SK-N-SH (cell line): ENCODE results near the gene TGFBR3L. TPM values are rescaled to one million over a fixed set of nuclear protein-coding genes. Genes with fewer than 3 reads are reported as not detected.

Experiments used
- CTCF ChIA-PET: fragments of 300-600, 350-600 bp; formaldehyde crosslinking; extraction: SDS; loops from one replicate; lab custom pipeline; 2021; lab: Yijun Ruan, JAX
- POLR2A ChIA-PET: fragments of 350-600 bp; sonication (Branson Sonifier 250); formaldehyde crosslinking; extraction: SDS; loops from one replicate; lab custom pipeline; 2020; ENCODE audit warnings: antibody characterized with exemption, inconsistent platforms; lab: Yijun Ruan, JAX
- DNase-seq: peaks from one replicate; pipeline ENCODE4 v3.0.0; 2012
- H2AFZ ChIP-seq: fragments of 200-600 bp; sonication (generic); 2 replicates; pipeline ENCODE4 v1.8.1; 2016; ENCODE audit warnings: antibody characterized with exemption, mild to moderate bottlenecking, low read depth
- H3F3A ChIP-seq: fragments of 200-600 bp; sonication (generic); replicated peaks from 2 replicates; pipeline ENCODE3; 2016; ENCODE audit warnings: antibody characterized with exemption, mild to moderate bottlenecking; ENCODE audit not compliant: insufficient read depth
- H3K27ac ChIP-seq, 2 experiments: fragments of 200-500 bp in 1 of 2; fragments of 200-600 bp in 1 of 2; sonication (Bioruptor generic) in 1 of 2; sonication (generic), shearing (Covaris generic) in 1 of 2; 2 replicates each; pipeline versions ENCODE4 v1.5.1 to v1.6.1; 2014 to 2016; ENCODE audit warnings: low read depth in 2 of 2, inconsistent platforms in 1 of 2, low read length in 1 of 2, mild to moderate bottlenecking in 1 of 2, mixed read lengths in 1 of 2
- H3K27me3 ChIP-seq: fragments of 200-600 bp; sonication (generic), shearing (Covaris generic); 2 replicates; pipeline ENCODE4 v1.6.1; 2016; ENCODE audit warnings: mixed run types; ENCODE audit not compliant: insufficient read depth
- H3K36me3 ChIP-seq, 2 experiments: fragments of 200-500 bp in 1 of 2; fragments of 200-600 bp in 1 of 2; sonication (Bioruptor generic) in 1 of 2; sonication (generic) in 1 of 2; replicated peaks in 1 of 2; 2 replicates each; pipeline versions ENCODE3 to v1.5.1; 2014 to 2016; ENCODE audit warnings: low read length in 1 of 2, mild to moderate bottlenecking in 1 of 2; ENCODE audit not compliant: insufficient read depth in 2 of 2, control insufficient read depth in 1 of 2
- H3K4me1 ChIP-seq, 2 experiments: fragments of 200-500 bp in 1 of 2; fragments of 200-600 bp in 1 of 2; sonication (Bioruptor generic) in 1 of 2; sonication (generic), shearing (Covaris generic) in 1 of 2; 2 replicates each; pipeline versions ENCODE4 v1.5.1 to v1.6.1; 2014 to 2016; ENCODE audit warnings: low read depth in 1 of 2, low read length in 1 of 2, mixed run types in 1 of 2; ENCODE audit not compliant: insufficient read depth in 2 of 2, control insufficient read depth in 1 of 2
- H3K4me2 ChIP-seq: fragments of 200-600 bp; sonication (generic), shearing (Covaris generic); 2 replicates; pipeline ENCODE4 v1.6.1; 2017; ENCODE audit warnings: mixed run types
- H3K4me3 ChIP-seq, 2 experiments: fragments of 200-500 bp in 1 of 2; fragments of 200-600 bp in 1 of 2; sonication (Bioruptor generic) in 1 of 2; sonication (generic), shearing (Covaris generic) in 1 of 2; 2 replicates each; pipeline versions ENCODE4 v1.5.1 to v1.8.1; 2014 to 2016; ENCODE audit warnings: low read depth in 2 of 2, inconsistent platforms in 1 of 2, low read length in 1 of 2, mild to moderate bottlenecking in 1 of 2, mixed read lengths in 1 of 2, moderate library complexity in 1 of 2
- H3K79me2 ChIP-seq: fragments of 200-600 bp; sonication (generic); 2 replicates; pipeline ENCODE4 v1.8.1; 2017; ENCODE audit warnings: mild to moderate bottlenecking; ENCODE audit not compliant: insufficient read depth
- H3K9ac ChIP-seq: fragments of 200-600 bp; sonication (generic); 2 replicates; pipeline ENCODE4 v1.6.1; 2017; ENCODE audit warnings: mixed run types
- H3K9me2 ChIP-seq: fragments of 200-600 bp; sonication (generic); 2 replicates; pipeline ENCODE4 v1.6.1; 2017; ENCODE audit warnings: mixed run types
- H3K9me3 ChIP-seq: fragments of 200-600 bp; sonication (generic); 2 replicates; pipeline ENCODE4 v1.6.1; 2017; ENCODE audit warnings: mixed run types, mild to moderate bottlenecking, moderate library complexity
- H4K20me1 ChIP-seq: fragments of 200-600 bp; sonication (generic); 2 replicates; pipeline ENCODE4 v1.6.1; 2017; ENCODE audit warnings: mild to moderate bottlenecking, mixed run types; ENCODE audit not compliant: insufficient read depth
- ELF1 ChIP-seq: IDR thresholded peaks from 2 replicates; pipeline ENCODE4 v1.4.0; 2012
- EP300 ChIP-seq, 2 experiments: IDR thresholded peaks; 2 replicates each; pipeline versions ENCODE4 v1.4.0 to v1.6.1; 2012; ENCODE audit warnings: borderline replicate concordance in 1 of 2, low read depth in 1 of 2, low read length in 1 of 2
- EZH2phosphoT487 ChIP-seq: fragments of 200-600 bp; sonication (generic); IDR thresholded peaks from 2 replicates; pipeline ENCODE4 v1.6.1; 2017; ENCODE audit warnings: low read depth, mixed run types, mild to moderate bottlenecking, antibody characterized with exemption, moderate library complexity, borderline replicate concordance
- FOSL2 ChIP-seq: IDR thresholded peaks from 2 replicates; pipeline ENCODE4 v1.4.0; 2012; ENCODE audit warnings: low read depth, mild to moderate bottlenecking, moderate library complexity, borderline replicate concordance
- FOXJ3 ChIP-seq: sonication (generic); formaldehyde crosslinking; IDR thresholded peaks from 2 replicates; pipeline ENCODE4 v1.5.1; 2020; ENCODE audit warnings: mild to moderate bottlenecking, missing genetic modification reagents
- JUND ChIP-seq: IDR thresholded peaks from 2 replicates; pipeline ENCODE4 v1.4.0; 2012
- MXI1 ChIP-seq: IDR thresholded peaks from 2 replicates; pipeline ENCODE4 v1.6.1; 2012; ENCODE audit warnings: mild to moderate bottlenecking, low read depth, low read length, improper control_type of control experiment
- NFIC ChIP-seq: IDR thresholded peaks from 2 replicates; pipeline ENCODE4 v1.4.0; 2012; ENCODE audit warnings: borderline replicate concordance
- NRF1 ChIP-seq: IDR thresholded peaks from 2 replicates; pipeline ENCODE4 v1.6.1; 2012; ENCODE audit warnings: low read depth, mild to moderate bottlenecking, low read length
- POLR2AphosphoS5 ChIP-seq: IDR thresholded peaks from 2 replicates; pipeline ENCODE4 v1.6.1; 2012; ENCODE audit warnings: low read depth, low read length
- RAD21 ChIP-seq: IDR thresholded peaks from 2 replicates; pipeline ENCODE4 v1.6.1; 2012; ENCODE audit warnings: mild to moderate bottlenecking, low read length
- RFX5 ChIP-seq: IDR thresholded peaks from 2 replicates; pipeline ENCODE4 v1.6.1; 2012; ENCODE audit warnings: mild to moderate bottlenecking, improper control_type of control experiment, low read length
- SMC3 ChIP-seq: IDR thresholded peaks from 2 replicates; pipeline ENCODE4 v1.6.1; 2012; ENCODE audit warnings: low read depth, low read length, improper control_type of control experiment
- TAF1 ChIP-seq: IDR thresholded peaks from 2 replicates; pipeline ENCODE4 v1.6.1; 2012; ENCODE audit warnings: low read depth, mild to moderate bottlenecking, low read length, moderate library complexity, borderline replicate concordance
- TCF12 ChIP-seq: IDR thresholded peaks from 2 replicates; pipeline ENCODE4 v1.4.0; 2012
- TEAD4 ChIP-seq: IDR thresholded peaks from 2 replicates; pipeline ENCODE4 v1.4.0; 2012; ENCODE audit warnings: mild to moderate bottlenecking, borderline replicate concordance; ENCODE audit not compliant: insufficient read depth
- WGBS: methylation state at CpG from one replicate; pipeline ENCODE4 v1.1.6; 2017; ENCODE audit warnings: low lambda C conversion rate; 5-methylcytosine and 5-hydroxymethylcytosine counted together
- polyA plus RNA-seq, 3 experiments: library from polyadenylated mRNA; depleted of rRNA; stranded (reverse); fragments of >200 nt; gene quantifications; 2 replicates each; pipeline ENCODE4 v1.2.3, GENCODE V29; 2012
- TF ChIP-seq, protein P1 (sequence below): IDR thresholded peaks from 2 replicates; pipeline ENCODE4 v1.6.1; 2012; ENCODE audit warnings: mild to moderate bottlenecking, low read depth, low read length, moderate library complexity
- TF ChIP-seq, protein P2 (sequence below): IDR thresholded peaks from 2 replicates; pipeline ENCODE4 v1.4.0; 2012; ENCODE audit warnings: low read depth, borderline replicate concordance
- TF ChIP-seq, protein P3 (sequence below): IDR thresholded peaks from 2 replicates; pipeline ENCODE4; 2012

Gene TGFBR3L
- polyA plus RNA-seq, 1 of the 3 experiments (the other 2 are of a cell fraction), result 0.87 TPM

DNA sequence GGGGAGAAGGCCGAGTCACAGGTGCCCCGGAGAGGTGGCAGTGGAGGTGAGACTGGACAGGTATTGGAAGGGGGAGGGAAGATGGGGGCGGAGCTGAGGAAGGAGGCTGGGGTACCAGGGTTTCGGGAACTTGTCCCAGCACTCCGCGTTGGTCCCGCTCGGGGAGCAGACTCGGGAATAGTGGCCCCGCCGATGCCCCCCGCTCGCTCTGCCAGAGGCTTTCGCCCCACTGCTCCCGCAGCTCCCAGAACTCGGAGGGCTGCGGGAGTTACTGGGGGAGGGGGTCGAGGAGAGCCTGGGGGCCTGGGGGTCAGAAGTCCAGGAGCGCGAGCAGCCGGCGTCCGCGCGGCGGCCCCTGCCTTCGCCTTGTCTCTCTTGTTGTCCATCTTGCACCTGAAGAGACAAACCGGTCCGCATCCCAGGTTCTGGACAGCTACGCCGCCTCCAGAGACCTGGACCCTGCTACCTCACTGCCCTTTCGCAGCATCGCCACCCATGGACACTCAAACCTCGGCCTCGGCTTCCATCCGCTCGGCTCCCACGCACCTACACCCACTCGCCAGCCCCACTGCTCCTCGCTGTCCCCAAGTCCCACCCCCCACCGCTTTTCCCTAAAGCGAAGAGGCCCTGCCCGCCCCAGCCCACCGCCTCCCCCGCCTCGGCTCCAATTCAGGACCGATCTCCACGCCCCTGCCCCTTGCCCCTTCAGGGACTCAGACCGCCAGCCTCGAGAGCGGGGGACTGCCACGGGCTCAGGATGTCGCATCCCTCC is 41.1 kb upstream of the TGFBR3L start (continued):
- TF ChIP-seq, protein P1, sequence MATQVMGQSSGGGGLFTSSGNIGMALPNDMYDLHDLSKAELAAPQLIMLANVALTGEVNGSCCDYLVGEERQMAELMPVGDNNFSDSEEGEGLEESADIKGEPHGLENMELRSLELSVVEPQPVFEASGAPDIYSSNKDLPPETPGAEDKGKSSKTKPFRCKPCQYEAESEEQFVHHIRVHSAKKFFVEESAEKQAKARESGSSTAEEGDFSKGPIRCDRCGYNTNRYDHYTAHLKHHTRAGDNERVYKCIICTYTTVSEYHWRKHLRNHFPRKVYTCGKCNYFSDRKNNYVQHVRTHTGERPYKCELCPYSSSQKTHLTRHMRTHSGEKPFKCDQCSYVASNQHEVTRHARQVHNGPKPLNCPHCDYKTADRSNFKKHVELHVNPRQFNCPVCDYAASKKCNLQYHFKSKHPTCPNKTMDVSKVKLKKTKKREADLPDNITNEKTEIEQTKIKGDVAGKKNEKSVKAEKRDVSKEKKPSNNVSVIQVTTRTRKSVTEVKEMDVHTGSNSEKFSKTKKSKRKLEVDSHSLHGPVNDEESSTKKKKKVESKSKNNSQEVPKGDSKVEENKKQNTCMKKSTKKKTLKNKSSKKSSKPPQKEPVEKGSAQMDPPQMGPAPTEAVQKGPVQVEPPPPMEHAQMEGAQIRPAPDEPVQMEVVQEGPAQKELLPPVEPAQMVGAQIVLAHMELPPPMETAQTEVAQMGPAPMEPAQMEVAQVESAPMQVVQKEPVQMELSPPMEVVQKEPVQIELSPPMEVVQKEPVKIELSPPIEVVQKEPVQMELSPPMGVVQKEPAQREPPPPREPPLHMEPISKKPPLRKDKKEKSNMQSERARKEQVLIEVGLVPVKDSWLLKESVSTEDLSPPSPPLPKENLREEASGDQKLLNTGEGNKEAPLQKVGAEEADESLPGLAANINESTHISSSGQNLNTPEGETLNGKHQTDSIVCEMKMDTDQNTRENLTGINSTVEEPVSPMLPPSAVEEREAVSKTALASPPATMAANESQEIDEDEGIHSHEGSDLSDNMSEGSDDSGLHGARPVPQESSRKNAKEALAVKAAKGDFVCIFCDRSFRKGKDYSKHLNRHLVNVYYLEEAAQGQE, result no peak
- no peak for TF ChIP-seq TAF1
- TF ChIP-seq, all 33 proteins: peak for 0

DNA sequence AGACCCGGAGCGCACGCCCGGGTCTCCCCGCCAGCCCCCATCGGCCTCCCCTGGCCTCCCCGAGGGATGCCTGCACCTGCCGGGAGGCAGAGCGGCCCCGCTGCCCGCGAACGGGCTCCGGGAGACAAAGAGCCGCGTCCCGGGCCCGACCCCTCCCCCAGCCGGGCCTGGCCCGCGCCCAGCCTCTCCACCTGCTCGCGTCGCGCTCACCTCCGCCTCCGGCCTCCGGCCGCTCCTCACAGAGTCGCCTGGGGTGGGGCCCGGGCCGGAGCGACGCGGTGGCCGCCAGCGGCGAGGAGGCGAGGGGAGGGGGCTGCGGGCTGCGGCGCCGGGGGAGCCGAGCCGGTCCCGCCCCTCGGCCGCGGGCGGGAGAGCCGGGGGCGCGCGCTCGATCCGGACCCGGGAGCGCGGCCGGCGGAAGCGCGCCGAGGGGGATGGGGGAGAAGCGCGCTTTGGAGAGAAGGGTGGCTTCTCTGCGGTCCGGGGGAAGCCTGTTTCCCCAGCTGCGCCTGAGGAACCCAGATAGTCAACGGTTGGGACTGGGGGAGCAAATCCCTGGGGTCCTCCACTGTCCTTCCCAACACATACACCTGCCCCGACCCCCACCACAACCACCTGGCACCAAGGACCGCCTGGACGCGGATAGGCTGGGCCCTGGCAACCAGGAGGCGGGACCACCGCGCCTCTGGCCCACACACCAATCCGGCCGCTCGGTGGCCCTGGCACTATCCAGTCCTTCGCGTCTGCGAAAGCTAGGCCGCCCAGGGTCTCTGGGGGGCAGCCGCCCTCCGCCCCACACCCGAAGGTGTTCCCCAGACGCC is 40.3 kb upstream of the TGFBR3L start, which contains the start of gene PRR36:
PRR36 (minus strand) TSS at position 315 of the 821 bp plus-strand sequence. CDS start 701 bp downstream, outside the sequence.
- CTCF ChIA-PET, result interaction anchor here (1.0 to 1.7 kb wide), 4 partner anchors 17 to 128 kb away, joined by 4 to 5 read pairs (median 4); partner anchors contain the start of gene SNAPC2
- H2AFZ ChIP-seq, result no peak within 1 kb of the TSS
- peak within 1 kb of the TSS in 1 of 2 experiments; percentile 76; a peak in 1 of 4 replicates for H3K27ac ChIP-seq
- H3K27me3 ChIP-seq, result no peaks in the 10 kb centered on the region
- peak within 1 kb of the TSS; percentile 47 to 59 for H3K4me3 ChIP-seq
- H4K20me1 ChIP-seq, result no peaks in the 10 kb centered on the region
- peaks cover 14% of the 10 kb centered on the region for H3F3A ChIP-seq
- H3K9me2 ChIP-seq, result no peaks in the 10 kb centered on the region
- no peaks in the 10 kb centered on the region for H3K9me3 ChIP-seq
- no peaks in the 10 kb centered on the region for H3K79me2 ChIP-seq
- peak; percentile 93 for DNase-seq
- POLR2A ChIA-PET, result interaction anchor here (0.7 to 1.2 kb wide), 3 partner anchors 12 to 47 kb away, joined by 3 to 6 read pairs (median 5); no protein-coding TSS in a partner anchor
- 2% methylated on average over 30 of the region's 88 CpGs for WGBS
- peaks cover 0 to 30% of the 10 kb centered on the region in 2 experiments; a peak in 2 of 4 replicates for H3K4me1 ChIP-seq
- no peak within 1 kb of the TSS for H3K9ac ChIP-seq
- peak within 1 kb of the TSS; percentile 78 for H3K4me2 ChIP-seq
- H3K36me3 ChIP-seq, result no peaks in the 10 kb centered on the region
- TF ChIP-seq EZH2phosphoT487 (no peak), FOSL2 (no peak), TCF12 (no peak), POLR2AphosphoS5 (no peak), RAD21 (0 out of 2 replicates have a peak, but pooled peaks have one; percentile 5), RFX5 (peak; percentile 56), FOXJ3 (CRISPR knock-in tag) (no peak), NFIC (no peak), EP300 (IDR thresholded peaks at IDR 0.05; ENCODE audit: borderline replicate concordance in 1 of 2, low read depth in 1 of 2, low read length in 1 of 2) (no peak), TAF1 (no peak), SMC3 (no peak), MXI1 (0 out of 2 replicates have a peak, but pooled peaks have one; percentile 48), ELF1 (no peak), NRF1 (no peak), TEAD4 (no peak), JUND (no peak)
- TF ChIP-seq, protein P2, sequence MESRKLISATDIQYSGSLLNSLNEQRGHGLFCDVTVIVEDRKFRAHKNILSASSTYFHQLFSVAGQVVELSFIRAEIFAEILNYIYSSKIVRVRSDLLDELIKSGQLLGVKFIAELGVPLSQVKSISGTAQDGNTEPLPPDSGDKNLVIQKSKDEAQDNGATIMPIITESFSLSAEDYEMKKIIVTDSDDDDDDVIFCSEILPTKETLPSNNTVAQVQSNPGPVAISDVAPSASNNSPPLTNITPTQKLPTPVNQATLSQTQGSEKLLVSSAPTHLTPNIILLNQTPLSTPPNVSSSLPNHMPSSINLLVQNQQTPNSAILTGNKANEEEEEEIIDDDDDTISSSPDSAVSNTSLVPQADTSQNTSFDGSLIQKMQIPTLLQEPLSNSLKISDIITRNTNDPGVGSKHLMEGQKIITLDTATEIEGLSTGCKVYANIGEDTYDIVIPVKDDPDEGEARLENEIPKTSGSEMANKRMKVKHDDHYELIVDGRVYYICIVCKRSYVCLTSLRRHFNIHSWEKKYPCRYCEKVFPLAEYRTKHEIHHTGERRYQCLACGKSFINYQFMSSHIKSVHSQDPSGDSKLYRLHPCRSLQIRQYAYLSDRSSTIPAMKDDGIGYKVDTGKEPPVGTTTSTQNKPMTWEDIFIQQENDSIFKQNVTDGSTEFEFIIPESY, result no peak
- TF ChIP-seq, protein P3, sequence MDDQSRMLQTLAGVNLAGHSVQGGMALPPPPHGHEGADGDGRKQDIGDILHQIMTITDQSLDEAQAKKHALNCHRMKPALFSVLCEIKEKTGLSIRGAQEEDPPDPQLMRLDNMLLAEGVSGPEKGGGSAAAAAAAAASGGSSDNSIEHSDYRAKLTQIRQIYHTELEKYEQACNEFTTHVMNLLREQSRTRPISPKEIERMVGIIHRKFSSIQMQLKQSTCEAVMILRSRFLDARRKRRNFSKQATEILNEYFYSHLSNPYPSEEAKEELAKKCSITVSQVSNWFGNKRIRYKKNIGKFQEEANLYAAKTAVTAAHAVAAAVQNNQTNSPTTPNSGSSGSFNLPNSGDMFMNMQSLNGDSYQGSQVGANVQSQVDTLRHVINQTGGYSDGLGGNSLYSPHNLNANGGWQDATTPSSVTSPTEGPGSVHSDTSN, result no peak
